PFSK-1 (cell line): ENCODE data around the gene DDX54.

Source experiments
- FOXP2 ChIP-seq: optimal IDR thresholded peaks from 2 replicates; pipeline ENCODE3; 2011; ENCODE audit warnings: borderline replicate concordance, control low read depth, inconsistent platforms; ENCODE audit not compliant: insufficient read depth; ENCODE audit errors: extremely low read length, extremely low read depth
- POLR2AphosphoS5 ChIP-seq: IDR thresholded peaks from 2 replicates; pipeline ENCODE4 v1.6.1; 2012; ENCODE audit warnings: low read depth, mild to moderate bottlenecking, control low read depth, low read length, moderate library complexity
- REST ChIP-seq, 2 experiments: IDR thresholded peaks; 2 replicates each; pipeline versions ENCODE4 v1.6.1 to v1.8.0; 2011 to 2012; ENCODE audit warnings: low read depth in 2 of 2, low read length in 2 of 2, control low read depth in 1 of 2, inconsistent platforms in 1 of 2, mild to moderate bottlenecking in 1 of 2, moderate library complexity in 1 of 2; ENCODE audit not compliant: insufficient read depth in 1 of 2
- SIN3A ChIP-seq: IDR thresholded peaks from 2 replicates; pipeline ENCODE4 v1.6.1; 2012; ENCODE audit warnings: mild to moderate bottlenecking, low read length, moderate library complexity, borderline replicate concordance; ENCODE audit not compliant: insufficient read depth
- TAF1 ChIP-seq: IDR thresholded peaks from 2 replicates; pipeline ENCODE4 v1.6.1; 2012; ENCODE audit warnings: low read length, control low read depth, borderline replicate concordance; ENCODE audit not compliant: insufficient read depth

Gene DDX54

GRCh38 chr12:113155646-113156045 lies 29.6 kb downstream of the DDX54 start:
- TF ChIP-seq TAF1: no peak
- no peak for TF ChIP-seq REST (IDR thresholded peaks at IDR 0.05; ENCODE audit: insufficient read depth in 1 of 2, low read depth in 2 of 2, low read length in 2 of 2)
- no peak for TF ChIP-seq SIN3A
- no peak for TF ChIP-seq FOXP2
- TF ChIP-seq POLR2AphosphoS5: no peak

- TF ChIP-seq TAF1: no peak
- TF ChIP-seq REST (IDR thresholded peaks at IDR 0.05; ENCODE audit: insufficient read depth in 1 of 2, low read depth in 2 of 2, low read length in 2 of 2): no peak
- TF ChIP-seq POLR2AphosphoS5: no peak
- no peak for TF ChIP-seq FOXP2
- no peak for TF ChIP-seq SIN3A
These were observed 30.2 kb downstream of the DDX54 start for GRCh38 chr12:113155060-113155459.

- no peak for TF ChIP-seq TAF1
- no peak for TF ChIP-seq FOXP2
- no peak for TF ChIP-seq SIN3A
- TF ChIP-seq REST (IDR thresholded peaks at IDR 0.05; ENCODE audit: insufficient read depth in 1 of 2, low read depth in 2 of 2, low read length in 2 of 2): no peak
- TF ChIP-seq POLR2AphosphoS5: no peak
These were observed 30.8 kb downstream of the DDX54 start for GRCh38 chr12:113154351-113154973.

- TF ChIP-seq FOXP2: no peak
- TF ChIP-seq REST (IDR thresholded peaks at IDR 0.05; ENCODE audit: insufficient read depth in 1 of 2, low read depth in 2 of 2, low read length in 2 of 2): no peak
These were observed 32.2 kb downstream of the DDX54 start for GRCh38 chr12:113152835-113153814.
